NOMO-1 (cell line): Measurements from ENCODE around the gene PLK5.
A peak's percentile ranks its signal among the peaks of the same experiment; 100 is the strongest.
"Not testable (repeated sequence)": the region's sequence is repeated elsewhere in the genome, so short reads cannot be mapped to it uniquely, and the experiment has no call there.

Experiments
- DNase-seq, 2 experiments: peaks; one replicate each; lab custom pipeline; 2025; ENCODE audit not compliant: unreplicated experiment in 2 of 2; lab: John Stamatoyannopoulos, UW

Gene PLK5

DNA sequence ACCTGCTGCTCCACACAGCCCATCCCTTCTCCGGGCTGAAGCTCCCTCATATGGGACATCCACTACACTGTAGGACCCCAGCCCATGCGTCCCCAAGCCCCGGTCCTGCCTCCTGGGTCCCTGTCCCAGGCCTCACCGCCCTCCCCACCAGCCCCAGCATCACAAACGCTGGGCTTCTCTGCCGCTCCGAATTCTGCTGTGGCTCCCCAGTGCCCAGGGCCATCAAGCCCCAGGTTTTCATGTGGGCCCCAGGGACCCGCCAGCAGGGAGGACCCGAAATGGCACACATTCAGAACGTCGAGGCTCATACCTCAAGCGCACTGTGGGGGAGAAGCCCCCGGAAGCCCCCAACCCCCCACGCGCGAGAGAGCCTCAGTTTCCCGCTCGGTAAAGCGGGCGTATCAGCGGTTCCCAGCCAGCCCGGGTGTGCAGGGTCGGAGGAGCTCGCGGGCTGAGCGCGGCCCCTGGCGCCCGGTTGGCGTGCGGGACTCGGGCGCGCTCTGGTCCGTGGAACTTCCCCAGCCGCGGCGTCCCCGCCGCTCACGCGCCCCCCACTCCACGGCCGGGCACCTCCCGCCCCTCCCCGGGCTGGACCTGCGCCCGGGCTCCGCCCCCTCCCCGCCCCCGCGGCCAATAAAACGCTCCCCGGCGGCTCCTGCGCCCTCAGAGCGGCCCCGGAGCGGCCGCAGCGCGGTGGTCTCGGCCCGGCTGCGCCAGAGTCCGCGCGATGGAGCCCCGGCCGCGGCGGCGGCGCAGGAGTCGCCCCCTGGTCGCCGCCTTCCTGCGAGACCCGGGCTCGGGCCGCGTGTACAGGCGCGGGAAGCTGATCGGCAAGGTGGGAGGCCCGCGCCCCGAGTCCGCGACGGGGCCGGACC is at the start of gene PLK5:
PLK5 (plus strand) TSS at position 666 of the 875 bp plus-strand sequence. CDS start 2,920 bp downstream, outside the sequence.
- DNase-seq = no peak

DNA sequence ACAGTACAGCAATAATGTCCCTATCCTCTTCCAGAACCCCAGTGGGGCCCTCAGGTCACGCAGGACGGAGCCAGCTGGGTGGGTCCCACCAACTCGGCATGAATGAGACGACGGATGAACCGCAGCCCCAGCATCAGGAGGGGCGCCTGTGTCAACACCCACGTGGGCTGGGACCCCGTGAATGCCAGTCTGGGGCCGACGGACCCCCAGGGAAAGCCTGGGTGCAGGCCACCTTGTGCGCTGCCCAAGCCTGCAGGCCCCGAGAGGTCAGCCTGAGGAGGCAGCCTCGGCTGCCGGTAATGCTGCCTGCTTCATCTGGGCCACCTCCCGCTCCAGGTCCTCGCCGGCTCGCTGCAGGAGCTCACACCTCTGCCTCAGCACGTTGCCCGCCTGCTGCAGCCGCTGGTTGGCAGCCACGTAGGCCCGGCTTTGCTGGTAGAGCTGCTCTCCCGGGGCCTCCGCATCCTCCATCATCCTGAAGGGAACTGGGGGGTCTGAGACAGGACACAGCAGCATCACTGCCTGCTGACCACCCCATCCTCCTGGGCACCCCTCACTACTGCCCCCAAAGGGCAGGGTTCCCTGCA is 49.0 kb upstream of the PLK5 start:
- no peak for DNase-seq

- DNase-seq = no peak
Observed at GRCh38 chr19:1475751-1476437, 48.0 kb upstream of the PLK5 start.

GRCh38 chr19:1477056-1477455 is 46.8 kb upstream of the PLK5 start:
- not testable (repeated sequence) for DNase-seq

GRCh38 chr19:1478934-1479707 is 44.8 kb upstream of the PLK5 start, which contains the start of gene C19orf25:
C19orf25 (minus strand) TSS chr19:1479215; CDS start chr19:1478903, 312 bp downstream.
- DNase-seq = peak; percentile 93 to 95

GRCh38 chr19:1481224-1481892 is 42.5 kb upstream of the PLK5 start:
- no peak for DNase-seq

DNA sequence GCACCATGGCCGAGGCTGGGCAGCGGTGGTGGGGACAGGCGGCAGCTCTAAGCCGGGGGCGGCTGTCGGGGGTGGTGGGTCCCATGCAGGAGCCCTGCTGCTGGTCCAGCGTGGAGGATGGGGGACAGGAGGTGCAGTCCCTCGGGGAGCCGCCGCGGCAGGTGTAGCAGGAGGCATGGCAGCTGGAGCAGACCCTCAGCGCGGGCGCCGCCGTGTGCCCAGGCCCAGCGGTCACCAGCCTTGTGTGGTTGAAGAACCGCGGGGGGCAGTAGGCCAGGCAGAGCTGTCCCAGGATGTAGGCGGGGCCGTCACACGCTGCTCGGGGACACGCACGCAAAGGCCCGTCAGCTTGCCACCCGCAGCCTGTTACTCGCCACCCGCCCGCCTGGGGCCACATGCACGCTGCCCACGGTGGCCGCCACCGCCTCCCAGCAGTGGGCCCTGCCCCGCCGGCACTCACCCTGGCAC is 42.0 kb upstream of the PLK5 start:
- no peak for DNase-seq

GRCh38 chr19:1482361-1483130 is 41.3 kb upstream of the PLK5 start:
- no peak for DNase-seq

GRCh38 chr19:1483131-1483978 is 40.5 kb upstream of the PLK5 start:
- no peak for DNase-seq

GRCh38 chr19:1483979-1484428 is 39.9 kb upstream of the PLK5 start:
- no peak for DNase-seq

- DNase-seq = no peak
Observed at GRCh38 chr19:1486720-1487575, 36.9 kb upstream of the PLK5 start.

GRCh38 chr19:1487576-1488281 is 36.1 kb upstream of the PLK5 start:
- DNase-seq = no peak

DNA sequence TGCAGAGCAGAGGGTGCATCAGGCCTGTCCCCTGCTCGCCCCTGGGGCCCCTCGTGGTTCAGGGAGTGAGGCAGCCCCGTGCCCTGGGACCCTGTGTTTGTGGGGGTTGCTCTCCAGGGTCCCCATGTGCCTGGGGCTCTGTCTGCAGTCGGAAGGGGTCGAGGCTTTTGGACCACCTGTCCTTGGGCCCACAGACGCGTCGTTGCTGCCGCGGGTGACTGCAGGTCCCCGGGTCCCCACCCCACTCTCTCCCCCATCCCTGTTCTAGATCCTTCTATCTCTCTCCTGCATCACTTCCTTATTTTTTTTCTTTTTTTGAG is 35.6 kb upstream of the PLK5 start:
- DNase-seq = no peak

DNA sequence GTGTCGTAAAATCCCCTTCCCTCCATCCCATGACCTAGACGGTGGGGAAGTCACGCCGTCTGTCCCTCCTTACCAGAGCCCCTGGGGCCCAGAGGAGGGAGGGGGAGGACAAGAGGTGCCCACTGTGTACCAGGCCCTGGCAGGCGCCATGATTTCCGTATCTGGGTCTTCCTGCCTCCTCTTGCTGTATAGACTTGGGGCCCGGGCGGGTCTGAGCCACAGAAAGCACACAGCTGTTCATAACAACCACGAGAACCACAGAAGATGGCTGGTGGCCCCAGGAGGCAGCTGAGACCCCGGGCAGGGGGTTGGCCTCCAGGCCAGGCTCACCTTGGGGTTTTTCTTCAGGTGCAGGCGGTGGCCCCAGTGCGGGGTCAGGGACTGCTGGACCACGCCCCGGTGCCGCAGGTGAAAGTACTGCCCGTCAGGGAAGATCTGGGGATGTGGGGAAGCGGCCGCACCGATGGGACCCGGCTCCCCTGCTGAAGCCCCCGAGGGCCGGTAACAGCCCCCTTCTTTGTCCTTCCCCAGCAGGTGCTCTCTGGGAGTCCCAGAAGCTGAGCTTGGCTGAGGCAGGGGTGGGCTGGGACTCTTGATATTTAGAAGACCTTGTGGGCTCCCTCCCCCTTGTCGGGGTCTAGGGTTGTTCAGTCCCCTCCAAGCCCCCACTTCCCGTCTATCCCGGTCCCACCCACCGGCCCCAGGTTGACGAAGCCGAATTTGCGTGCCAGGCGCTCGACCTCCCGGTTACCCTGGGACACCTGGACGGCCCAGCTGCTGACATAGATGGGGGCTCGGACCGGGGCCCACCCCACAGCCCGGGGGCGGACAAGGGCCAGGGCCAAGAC is 34.2 kb upstream of the PLK5 start:
- no peak for DNase-seq

DNA sequence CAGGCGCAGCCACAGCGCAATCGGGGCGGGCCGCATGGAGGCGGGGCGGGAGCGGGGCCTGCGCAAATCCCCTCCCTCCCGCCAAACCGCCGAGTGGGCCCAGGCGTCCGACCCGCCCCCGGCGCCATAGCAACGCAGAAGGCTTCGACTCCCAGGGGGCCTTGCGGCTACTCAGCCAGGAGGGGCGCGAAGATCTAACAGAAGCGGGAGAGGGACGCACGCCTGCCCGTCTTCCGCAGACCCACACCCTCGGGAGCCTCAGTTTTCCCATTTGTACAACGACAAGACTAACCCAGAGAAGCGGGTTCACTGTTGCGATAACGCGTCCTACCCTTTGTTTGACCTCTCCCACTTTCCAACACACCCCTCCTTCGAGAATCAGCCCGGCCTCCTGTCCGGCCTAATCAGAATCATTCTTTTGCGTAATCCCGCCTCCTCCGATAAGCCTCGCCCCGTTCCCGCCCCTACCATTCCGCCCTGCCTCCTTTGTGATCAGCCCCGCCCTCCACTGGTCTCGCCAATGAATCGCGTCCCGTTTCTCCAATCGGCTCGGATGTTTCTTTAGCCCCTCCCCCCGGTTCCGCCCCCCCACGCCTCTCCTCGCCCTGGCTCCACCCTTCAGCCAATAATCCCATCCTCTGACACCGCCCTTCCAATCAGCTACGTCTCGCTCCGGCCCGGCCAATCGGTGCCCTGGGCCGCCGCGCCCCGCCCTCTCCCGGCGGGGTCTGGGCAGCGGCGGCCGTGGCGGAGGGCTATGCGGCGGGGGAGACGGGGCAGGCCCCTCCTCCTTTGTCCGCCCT is 33.4 kb upstream of the PLK5 start, which contains the start of gene PCSK4:
PCSK4 (minus strand) TSS at position 40 of the 803 bp plus-strand sequence; CDS start at position 36, 4 bp downstream.
- peak; percentile 98 to 99 for DNase-seq
